SH-SY5Y (cell line): ENCODE measurements around the gene MUC21.

Experiments
- GATA2 ChIP-seq: IDR thresholded peaks from 2 replicates; pipeline ENCODE4 v1.6.1; 2011; ENCODE audit warnings: mild to moderate bottlenecking, low read depth, low read length
- GATA3 ChIP-seq: IDR thresholded peaks from 2 replicates; pipeline ENCODE4 v1.6.1; 2011; ENCODE audit warnings: low read depth, mild to moderate bottlenecking, low read length, moderate library complexity

GRCh38 chr6:30979690-30980089, 3.8 kb upstream of the MUC21 start:
- no peak for TF ChIP-seq GATA2
- no peak for TF ChIP-seq GATA3
